HEK293 (cell line): Measurements from ENCODE around the gene TAF11.

Experiments used
- CTCF ChIP-seq: fragments of 450-650 bp; formaldehyde crosslinking; IDR thresholded peaks from 2 replicates; pipeline ENCODE4 v1.5.1; 2016; ENCODE audit warnings: missing biosample characterization, missing genetic modification characterization
- ELK4 ChIP-seq: IDR thresholded peaks from 2 replicates; pipeline ENCODE4 v1.6.1; 2011; ENCODE audit warnings: mild to moderate bottlenecking, low read depth, low read length, borderline replicate concordance
- OSR2 ChIP-seq: fragments of 450-650 bp; formaldehyde crosslinking; IDR thresholded peaks from 2 replicates; pipeline ENCODE4 v1.5.1; 2016; ENCODE audit warnings: missing biosample characterization, missing genetic modification characterization
- PRDM10 ChIP-seq: fragments of 450-650 bp; formaldehyde crosslinking; IDR thresholded peaks from 2 replicates; pipeline ENCODE4 v1.5.1; 2016; ENCODE audit warnings: missing biosample characterization, missing genetic modification characterization
- REST ChIP-seq: fragments of 450-650 bp; formaldehyde crosslinking; IDR thresholded peaks from 2 replicates; pipeline ENCODE4 v1.5.1; 2016; ENCODE audit warnings: missing biosample characterization, missing genetic modification characterization
- YY1 ChIP-seq: fragments of 450-650 bp; formaldehyde crosslinking; IDR thresholded peaks from 2 replicates; pipeline ENCODE4 v1.5.1; 2018; ENCODE audit warnings: missing biosample characterization, missing genetic modification characterization
- ZBTB10 ChIP-seq: fragments of 450-650 bp; formaldehyde crosslinking; IDR thresholded peaks from 2 replicates; pipeline ENCODE4 v1.5.1; 2016; ENCODE audit warnings: missing biosample characterization, missing genetic modification characterization
- ZNF274 ChIP-seq, 2 experiments: fragments of 200-500 bp in 1 of 2; fragments of 450-650 bp in 1 of 2; sonication (Bioruptor generic) in 1 of 2; formaldehyde crosslinking in 1 of 2; IDR thresholded peaks; 2 replicates each; pipeline versions ENCODE4 v1.5.1 to v1.6.1; 2014 to 2016; ENCODE audit warnings: borderline replicate concordance in 1 of 2, inconsistent platforms in 1 of 2, low read length in 1 of 2, missing biosample characterization in 1 of 2, missing genetic modification characterization in 1 of 2
- ZNF362 ChIP-seq: fragments of 450-650 bp; formaldehyde crosslinking; IDR thresholded peaks from 2 replicates; pipeline ENCODE4 v1.5.1; 2016; ENCODE audit warnings: missing biosample characterization, missing genetic modification characterization
- ZNF623 ChIP-seq: fragments of 450-650 bp; formaldehyde crosslinking; IDR thresholded peaks from 2 replicates; pipeline ENCODE4 v1.5.1; 2016; ENCODE audit warnings: missing biosample characterization, missing genetic modification characterization
- ZNF629 ChIP-seq: fragments of 450-650 bp; formaldehyde crosslinking; IDR thresholded peaks from 2 replicates; pipeline ENCODE4 v1.5.1; 2017; ENCODE audit warnings: missing biosample characterization, missing genetic modification characterization
- ZNF704 ChIP-seq: fragments of 450-650 bp; formaldehyde crosslinking; IDR thresholded peaks from 2 replicates; pipeline ENCODE4 v1.5.1; 2016; ENCODE audit warnings: missing biosample characterization, missing genetic modification characterization
- ZNF792 ChIP-seq: fragments of 450-650 bp; formaldehyde crosslinking; IDR thresholded peaks from 2 replicates; pipeline ENCODE4 v1.5.1; 2016; ENCODE audit warnings: missing biosample characterization, missing genetic modification characterization

GRCh38 chr6:34904990-34905613, 17.3 kb upstream of the TAF11 start:
- TF ChIP-seq ZNF792 (no peak), YY1 (tag by site-specific recombination) (no peak), CTCF (tag by site-specific recombination) (no peak), OSR2 (tag by site-specific recombination) (no peak), PRDM10 (no peak), ZNF704 (tag by site-specific recombination) (no peak), ZNF629 (tag by site-specific recombination) (peak; percentile 53), ELK4 (no peak), ZNF362 (no peak), ZNF623 (tag by site-specific recombination) (no peak), ZNF274 (IDR thresholded peaks at IDR 0.05; ENCODE audit: low read length) (no peak), ZNF274 (tag by site-specific recombination; IDR thresholded peaks at IDR 0.05; ENCODE audit: borderline replicate concordance) (no peak), ZBTB10 (tag by site-specific recombination) (no peak), REST (tag by site-specific recombination) (no peak)
